HG02981 (cell line): ENCODE data around the gene HMGB1.

ENCODE experiments used
- ATAC-seq: cut with Tn5 transposase; IDR thresholded peaks from one replicate; pipeline ENCODE4 v1.9.1; 2021; ENCODE audit warnings: mild to moderate bottlenecking, moderate library complexity; ENCODE audit not compliant: unreplicated experiment

The HMGB1 gene

DNA sequence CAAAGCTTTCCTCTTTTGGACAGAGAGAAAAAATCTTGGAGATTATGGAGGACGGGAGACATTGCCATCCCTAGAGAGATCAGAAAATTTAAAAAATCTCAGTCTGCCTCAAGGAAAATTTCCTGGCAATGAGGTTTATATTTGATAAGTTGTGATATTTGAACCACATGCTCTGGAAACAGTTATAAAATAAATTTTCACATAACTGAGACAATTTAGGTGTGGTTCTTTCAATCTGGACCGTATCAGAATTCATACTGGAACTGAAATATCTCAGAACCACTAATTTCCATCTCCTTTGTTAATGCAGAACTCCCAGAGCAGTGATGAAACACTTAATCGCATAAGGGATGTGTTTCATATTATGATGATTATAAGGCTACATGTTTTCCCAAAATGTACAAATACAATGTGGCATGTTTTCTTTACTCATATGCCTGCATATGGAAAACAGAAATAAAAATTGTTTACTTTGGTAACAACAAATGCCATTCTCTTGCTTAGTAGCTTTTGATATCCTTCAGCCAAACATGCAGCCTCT lies 29.8 kb downstream of the HMGB1 start:
- ATAC-seq, result no peak

DNA sequence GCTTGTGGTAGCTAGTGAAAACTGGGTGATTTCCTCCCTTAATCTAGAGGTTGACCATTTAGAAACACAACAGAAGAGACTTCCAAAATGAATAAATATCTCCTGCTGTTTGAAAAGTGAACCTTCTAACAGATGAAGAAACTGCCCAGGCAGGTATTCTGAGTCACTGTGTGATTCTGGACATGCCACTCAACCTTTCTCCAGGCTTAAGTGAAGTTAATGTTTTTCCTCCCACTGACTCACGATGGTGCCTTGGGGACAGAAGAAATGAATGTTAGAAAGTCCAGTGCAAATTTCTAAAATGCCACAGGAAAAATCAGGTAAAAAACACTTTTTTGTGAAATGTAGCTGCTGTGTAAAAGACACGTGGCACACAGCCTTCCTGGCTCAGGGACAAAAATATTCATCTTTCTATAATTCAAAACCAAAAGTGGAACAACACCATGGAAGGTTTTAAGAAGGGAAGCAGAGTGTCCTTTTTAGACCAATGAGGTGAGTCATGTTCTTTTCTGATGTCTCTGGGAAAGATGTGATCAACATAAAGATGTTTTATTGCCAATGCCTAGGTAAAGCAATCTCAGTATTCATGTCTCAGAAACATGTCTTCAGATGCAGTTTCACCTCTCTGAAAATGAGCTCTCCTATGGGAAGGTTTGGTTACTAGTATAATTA lies 34.3 kb downstream of the HMGB1 start:
- no peak for ATAC-seq

DNA sequence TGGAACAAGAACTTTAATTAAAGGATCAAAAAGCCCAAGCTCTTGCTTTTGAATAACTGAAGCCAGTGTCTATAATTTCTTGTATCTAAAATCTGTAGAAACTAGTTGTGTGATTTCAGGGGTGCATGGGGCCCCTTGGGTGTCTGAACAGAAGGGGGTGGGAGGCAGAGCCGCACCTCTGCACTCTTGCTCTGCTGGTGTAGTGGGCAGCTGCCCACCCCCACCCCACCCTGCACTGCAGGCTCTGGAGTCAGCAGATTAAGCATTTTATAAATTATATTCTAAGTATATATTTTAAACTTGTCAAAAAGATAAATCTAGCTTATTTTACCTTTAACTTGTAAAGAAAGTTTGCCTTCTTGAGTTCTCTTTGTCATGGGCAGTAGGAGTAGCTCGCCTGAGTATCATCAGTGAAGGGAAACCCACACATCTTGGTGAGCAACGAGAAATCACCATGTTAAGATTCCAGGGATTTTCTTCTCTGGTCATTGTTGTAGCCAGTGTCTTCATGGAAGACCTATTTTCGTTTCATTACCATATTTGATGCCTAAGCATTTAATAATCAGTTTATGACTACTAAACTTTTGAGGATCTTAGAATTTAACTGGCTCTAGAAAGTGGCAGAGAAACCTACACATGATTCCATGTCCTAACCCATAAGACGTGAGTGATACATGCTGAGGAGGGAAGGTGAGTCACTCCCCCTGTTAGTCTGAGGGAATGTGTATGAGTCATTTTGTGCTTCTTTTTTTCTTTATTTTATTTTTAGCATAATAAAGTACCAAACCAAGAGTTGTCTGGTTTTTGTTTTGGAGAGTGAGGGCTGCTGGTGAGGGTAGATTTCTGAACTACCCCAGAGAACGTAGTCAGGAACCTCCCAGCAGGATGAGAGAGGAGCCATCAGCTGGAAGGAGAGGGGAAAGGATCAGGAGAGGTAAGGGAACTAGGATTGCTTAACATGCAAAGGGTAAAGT lies 35.7 kb downstream of the HMGB1 start:
- ATAC-seq, result peak; percentile 57

DNA sequence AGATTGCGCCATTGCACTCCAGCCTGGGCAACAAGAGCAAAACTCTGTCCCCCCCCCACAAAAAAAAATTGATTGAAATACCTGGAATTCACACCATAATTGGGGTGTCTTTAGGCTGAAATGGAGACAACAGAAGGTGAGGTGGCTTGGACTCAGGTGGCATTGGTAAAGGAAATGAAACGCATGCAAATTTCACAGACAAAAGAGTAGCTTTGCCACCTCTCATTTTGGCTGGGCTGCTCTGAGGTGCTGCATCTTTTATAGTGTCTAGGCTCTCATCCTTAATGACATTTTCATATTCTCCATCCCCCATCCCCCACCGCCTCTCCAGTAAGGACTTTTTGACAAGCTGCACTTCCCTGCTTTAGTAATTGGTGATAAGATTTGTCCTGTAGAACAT lies 36.5 kb downstream of the HMGB1 start:
- ATAC-seq, result no peak

DNA sequence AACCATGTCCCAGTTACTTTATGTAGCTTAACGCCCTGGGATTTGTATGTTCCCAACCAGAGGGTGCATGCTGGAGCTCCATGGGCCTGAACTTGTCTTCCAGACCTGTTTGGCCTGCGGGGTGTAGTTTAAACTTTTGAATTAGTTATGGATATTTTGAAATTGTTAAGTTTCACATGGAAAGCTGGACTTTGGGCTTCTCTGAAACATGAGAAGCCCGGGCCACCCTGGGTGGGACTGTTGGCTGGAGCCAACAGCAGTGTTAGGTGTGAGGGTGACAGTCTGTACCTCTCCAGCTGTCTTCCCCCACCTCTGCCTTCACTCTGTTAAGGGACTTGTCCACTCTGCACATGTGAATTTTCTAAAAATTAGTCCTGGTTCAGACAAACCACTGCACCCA lies 41.8 kb downstream of the HMGB1 start:
- no peak for ATAC-seq

DNA sequence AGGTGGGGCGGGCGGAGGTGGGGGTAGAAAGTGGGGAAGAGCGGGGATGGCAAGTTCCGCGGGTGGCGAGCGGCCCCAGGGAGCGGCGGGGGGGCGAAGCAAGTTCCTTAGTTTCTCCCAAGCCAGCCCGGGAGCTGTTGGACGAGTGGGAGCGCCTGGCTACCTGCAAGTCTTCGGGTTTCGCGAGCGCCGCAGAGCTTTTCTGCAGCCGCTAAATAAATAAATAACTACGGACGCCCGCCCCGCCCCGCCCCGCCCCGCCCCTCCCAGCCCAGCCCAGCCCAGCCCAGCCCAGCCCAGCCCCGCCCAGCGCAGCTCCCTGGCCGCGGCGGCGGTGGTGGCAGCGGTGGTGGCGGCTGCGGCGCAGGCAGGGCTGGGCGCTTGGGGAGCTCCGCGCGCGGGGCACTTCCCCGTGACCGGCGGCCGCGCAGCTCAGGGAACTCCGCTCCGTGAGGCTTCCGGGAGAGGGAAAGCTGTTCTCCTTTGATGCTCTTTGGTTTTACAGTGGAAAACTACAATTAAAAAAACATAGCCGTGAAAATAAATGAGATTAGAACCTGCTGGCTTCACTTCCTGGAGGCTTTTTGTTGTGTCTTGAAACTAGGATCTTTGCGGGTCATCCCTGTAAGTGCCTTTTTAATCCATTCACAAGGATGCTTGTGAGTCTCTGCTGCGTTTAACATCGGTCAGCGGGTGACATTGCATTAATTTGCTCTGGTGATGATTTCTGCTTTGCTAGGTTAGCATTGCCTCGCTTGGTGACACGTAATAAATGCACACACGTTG lies 43.5 kb downstream of the HMGB1 start, which contains the start of gene UBE2L5:
TSS of gene UBE2L5 (plus strand) at position 440 of the 786 bp plus-strand sequence. CDS start 5,498 bp downstream, outside the sequence.
- ATAC-seq, result peak; percentile 62

DNA sequence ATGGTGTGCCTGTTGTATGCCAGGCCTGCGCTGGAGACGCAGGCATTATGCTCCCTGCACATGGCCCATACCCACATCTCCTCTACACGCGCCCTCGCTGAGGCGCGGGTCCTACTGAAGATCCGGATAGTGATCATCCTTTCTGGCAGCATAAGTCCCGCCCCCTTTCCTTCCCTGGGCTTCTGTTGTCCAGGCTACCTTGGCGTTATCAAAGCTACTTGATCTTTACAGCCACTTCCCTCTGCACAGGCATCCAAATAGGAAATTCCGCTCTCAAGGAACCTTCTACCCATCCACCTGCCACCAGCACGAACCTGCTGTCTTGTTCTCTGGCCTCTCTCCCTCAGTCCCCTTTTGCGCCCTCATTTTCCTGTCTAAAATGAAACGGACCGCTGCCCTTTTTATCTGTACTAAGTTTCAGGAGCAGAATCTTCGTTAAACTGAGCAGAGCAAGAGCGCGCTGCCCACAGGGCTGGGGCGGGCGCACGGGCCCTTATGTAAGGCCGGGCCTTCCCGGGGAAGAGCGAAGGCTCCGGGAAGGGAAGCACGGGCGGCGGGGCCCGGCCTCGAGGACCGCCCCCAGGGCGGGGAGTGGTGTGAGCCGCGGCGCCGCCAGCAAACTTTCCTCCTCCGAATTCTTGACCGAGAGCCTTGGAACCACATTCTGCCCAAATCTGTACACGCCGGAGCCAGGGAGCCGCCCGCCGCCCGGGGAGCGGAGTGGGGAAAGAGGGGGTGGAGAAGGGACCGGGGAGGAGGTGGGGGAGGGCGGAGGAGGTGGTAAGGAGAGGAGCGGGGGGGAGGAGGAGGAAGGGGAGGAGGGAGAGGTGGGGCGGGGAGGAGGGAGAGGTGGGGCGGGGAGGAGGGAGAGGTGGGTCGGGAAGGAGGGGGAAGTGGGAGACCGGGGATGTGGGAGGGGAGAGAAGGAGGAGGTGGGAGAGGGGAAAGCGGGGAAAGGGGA lies 44.4 kb downstream of the HMGB1 start:
- ATAC-seq, result peak; percentile 38

DNA sequence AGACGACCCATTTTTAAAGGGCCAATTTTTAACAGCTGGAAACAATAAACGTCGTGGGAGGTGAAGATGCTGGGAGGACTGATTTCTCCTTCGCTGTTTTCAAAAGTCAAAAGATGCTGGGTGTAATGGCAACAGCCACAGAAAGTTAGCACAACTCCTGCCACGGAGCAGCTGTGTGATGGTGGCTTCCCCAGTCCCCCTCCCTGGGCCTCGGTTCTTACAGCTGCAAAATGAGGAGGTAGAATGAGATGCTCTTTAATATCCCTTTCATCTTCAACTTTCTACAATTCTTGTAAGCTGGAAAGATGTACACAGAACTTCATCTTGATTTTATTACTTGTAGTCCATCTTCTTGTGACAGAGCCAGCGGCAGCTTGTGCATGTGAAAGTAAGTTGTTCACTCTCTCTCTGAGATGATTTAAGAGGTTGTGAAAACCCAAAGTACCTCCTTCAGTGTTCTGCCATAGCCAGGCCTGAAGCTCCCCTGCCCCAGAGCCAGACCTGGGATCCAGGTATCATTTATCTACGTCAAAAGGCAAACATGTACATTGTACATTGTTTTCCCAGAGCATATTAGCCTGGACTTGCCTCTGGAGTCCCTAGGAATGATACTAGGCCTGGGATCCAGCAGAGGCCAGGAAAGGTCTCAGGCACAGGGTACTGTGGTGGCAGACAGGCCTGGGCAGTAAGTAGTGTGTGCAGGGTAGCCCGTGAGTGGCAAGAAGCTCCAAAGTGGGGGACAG lies 46.8 kb downstream of the HMGB1 start:
- no peak for ATAC-seq

DNA sequence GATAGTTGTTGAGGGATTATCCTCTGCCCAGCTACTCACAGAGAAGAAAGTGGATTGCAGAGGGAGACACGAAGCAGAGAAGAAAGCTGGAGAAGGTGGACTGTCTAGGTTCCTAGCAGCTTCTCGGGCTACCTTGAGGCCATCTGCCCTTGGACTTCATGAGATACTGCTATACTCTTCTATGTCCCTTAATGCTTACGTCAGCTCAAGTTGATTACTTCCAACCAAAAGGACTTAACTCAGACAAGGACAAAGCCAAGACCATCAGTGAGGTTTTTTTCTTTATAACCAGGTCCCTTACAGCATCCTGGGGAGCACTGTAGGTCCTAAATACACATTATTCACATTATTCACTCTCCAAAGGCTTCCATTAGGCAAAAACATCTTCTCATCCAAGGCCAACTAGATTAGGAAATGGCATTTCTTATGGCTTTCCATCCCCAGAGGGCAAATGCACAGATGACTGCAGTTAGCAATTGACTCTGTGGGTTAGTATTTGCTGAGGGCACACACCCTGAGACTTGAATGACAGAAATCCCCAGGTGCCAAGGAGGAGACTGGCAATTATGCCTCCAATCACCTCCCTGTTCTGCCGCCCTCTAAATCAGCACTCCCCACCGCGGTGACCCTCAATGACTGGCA lies 47.5 kb downstream of the HMGB1 start:
- ATAC-seq, result no peak

DNA sequence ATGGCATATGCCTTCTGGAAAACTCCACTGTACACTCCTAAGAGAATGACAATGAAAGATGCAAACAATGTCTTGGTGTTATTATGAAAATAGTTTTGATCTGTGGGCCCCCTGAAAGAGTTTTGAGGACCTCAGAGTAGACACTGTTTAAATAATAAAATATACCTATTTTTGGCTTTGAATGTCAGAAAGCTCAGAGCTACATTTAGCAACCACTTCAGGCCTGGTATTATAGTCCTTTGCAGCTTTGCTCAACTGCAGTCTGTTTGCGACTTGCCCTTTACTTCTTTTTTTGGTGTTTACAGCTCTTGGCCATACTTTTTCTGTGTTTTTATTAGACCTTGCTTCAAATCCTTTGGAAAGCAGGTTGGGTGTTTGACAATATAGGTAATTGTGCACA lies 49.3 kb downstream of the HMGB1 start:
- no peak for ATAC-seq

DNA sequence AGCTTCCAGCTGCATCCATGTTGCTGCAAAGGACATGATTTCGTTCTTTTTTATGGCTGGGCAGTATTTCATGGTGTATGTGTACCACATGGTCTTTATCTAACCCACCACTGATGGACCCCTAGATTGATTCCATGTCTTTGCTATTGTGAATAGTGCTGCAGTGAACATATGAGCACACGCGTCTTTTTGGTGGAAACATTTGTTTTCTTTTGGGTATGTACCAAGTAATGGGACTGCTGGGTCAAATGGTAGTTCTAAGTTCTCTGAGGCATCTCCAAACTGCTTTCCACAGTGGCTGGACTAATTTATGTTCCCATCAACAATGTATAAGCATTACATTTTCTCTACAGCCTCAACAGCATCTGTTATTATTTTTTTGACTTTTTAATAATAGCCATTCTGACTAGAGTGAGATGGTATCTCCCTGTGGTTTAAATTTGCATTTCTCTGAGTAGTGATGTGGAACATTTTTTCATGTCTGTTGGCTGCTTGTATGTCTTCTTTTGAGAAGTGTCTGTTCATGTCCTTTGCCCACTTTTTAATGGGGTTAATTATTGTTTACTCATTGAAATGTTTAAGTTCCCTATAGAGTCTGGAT lies 50.2 kb downstream of the HMGB1 start:
- peak; percentile 75 for ATAC-seq

DNA sequence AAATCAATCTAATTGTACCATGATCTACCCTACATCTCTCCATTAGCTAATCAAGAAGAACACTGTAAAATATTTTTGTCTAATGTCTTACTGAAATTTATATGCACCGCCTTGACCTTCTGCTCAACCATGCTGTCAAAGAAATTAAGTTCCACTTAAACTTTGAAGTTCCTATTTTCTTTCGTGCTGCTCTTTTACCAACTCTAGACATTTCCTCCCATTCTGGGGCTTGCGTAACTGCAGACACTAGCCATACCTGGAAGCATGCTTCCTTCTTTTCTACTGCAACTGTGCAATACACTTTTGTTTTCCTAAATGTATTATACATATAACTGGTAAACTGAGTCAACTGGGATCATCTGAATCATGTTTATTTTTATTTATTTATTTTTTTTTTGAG lies 51.9 kb downstream of the HMGB1 start:
- no peak for ATAC-seq

DNA sequence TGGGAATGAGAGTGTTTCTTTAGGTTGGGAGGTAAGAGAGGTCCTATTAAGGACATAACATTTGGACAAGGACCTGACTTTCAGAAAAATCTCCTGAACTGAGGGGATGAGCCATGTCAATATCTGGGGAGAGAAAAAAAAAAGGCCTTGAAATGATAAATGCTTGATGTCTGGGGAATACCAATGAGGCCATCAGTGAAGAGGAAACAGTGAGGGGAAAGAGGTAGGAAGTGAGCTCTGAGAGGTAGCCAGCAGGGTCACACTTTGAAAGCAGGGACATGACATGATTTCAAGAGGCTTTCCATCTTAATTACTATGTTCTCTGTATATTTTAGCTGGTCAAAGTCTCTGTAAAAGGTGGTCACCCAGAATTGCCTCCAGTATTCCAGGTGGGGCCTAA lies 53.4 kb downstream of the HMGB1 start:
- ATAC-seq, result no peak

DNA sequence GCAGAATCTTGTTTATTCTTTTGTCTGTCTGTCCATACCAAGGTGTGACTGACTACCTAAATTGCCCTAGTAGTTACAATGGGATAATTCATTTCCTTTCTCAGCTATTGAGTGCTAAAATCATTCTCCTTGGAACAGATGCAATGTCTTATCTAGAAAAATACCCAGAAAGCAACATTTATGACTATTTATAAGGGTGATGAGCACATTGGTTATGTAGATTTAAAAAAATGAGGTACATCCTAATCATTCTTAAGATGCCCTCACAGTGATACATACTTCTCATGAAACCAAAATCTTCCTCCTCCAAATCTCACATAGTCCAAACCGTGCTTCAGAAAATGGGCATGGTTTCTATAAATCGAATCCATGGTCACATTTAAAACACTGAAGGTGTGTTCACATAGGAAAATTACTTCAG lies 55.0 kb downstream of the HMGB1 start:
- no peak for ATAC-seq

DNA sequence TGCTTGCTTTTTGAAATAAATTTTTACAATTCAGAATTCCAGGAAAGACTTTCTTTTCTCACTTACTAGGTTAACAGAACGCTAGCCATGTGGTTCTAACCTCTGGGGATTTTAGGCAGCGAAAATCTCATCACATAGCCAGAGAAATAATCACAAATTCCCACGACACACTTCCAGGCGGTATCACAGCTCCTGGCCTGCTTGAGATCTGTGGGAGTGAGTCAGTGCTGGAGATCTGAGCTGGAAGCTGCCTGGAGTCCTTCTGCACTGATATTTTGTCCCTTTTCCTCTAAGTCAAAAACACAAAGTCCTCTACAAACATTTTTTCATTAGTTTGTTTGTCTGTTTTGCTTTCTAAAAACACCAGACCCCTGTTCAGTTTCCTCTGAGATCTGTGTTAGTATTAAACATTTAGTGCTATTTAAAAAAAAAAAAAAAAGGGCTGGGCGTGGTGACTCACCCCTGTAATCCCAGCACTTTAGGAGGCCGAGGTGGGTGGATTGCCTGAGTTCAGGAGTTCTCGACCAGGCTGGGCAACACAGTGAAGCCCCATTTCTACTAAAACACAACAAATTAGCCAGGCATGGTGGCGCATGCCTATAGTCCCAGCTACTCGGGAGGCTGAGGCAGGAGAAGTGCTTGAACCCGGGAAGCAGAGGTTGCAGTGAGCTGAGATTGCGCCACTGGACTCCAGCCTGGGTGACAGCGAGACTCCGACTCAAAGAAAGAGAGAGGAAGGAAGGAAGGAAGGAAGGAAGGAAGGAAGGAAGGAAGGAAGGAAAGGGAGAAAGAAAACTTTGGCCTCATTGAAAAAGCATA lies 55.6 kb downstream of the HMGB1 start:
- no peak for ATAC-seq

DNA sequence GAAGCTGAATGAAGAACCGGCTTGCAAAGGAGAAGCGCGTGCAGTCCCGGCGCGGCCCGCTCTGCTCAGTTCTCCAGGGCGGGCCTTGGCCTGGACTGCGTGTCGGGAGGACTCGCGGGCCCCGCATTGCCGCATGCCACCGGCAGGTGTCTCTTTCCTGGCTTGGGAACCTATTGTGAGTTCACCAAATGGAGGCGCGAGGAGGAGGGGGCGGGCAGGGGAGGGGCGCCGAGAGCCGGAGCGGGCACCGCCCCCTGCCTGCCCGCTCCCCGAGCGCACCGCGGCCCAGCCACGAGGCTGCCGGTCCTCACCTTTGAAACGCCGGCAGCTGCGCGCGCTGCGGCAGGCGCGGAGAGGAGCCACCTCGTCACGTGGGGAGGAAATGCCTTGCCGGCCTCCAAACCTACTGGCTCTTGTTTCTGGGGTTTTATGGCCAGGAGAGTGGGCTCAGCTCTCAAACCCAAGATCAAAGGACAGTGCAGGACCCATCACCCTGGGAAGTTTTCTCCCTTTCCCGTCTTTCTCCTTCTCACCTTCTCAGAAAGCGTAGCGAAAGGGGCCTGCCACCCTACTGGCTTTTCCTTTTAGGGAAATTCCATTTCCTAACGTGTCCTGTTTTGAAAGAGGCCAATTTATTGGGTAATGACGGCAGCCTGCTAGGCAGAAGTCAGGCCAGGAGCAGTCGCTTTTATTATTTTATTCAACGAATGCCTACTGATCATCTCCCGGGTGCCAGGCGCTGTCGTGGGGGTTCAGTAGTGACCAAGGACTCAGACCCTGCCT lies 57.2 kb downstream of the HMGB1 start:
- ATAC-seq, result peak; percentile 85
